Activated naive CD8-positive, alpha-beta T cell treated with anti-CD3 and anti-CD28 coated beads, Interleukin-2, amount 50 U/mL, for 24 hours (primary cell): ENCODE measurements around the gene ZBTB46.

Source experiments
- ATAC-seq: fragments of 150-1000 bp; cut with Tn5 transposase; one replicate; pipeline ENCODE4 v1.10.0; 2021
- DNase-seq: peaks from one replicate; pipeline ENCODE4 v3.0.0; 2021
- H3K27ac Mint-ChIP-seq: one replicate; pipeline ENCODE4 v1.8.0; 2021; ENCODE audit warnings: mild to moderate bottlenecking, mixed read lengths
- H3K27me3 Mint-ChIP-seq: one replicate; pipeline ENCODE4 v1.8.0; 2021; ENCODE audit warnings: mixed read lengths
- H3K36me3 Mint-ChIP-seq: one replicate; pipeline ENCODE4 v1.8.0; 2021; ENCODE audit warnings: low read depth, mixed read lengths
- H3K4me1 Mint-ChIP-seq: one replicate; pipeline ENCODE4 v1.8.0; 2021; ENCODE audit warnings: mixed read lengths
- H3K4me3 Mint-ChIP-seq: one replicate; pipeline ENCODE4 v1.8.0; 2021; ENCODE audit warnings: mild to moderate bottlenecking, moderate library complexity, mixed read lengths
- H3K9me3 Mint-ChIP-seq: one replicate; pipeline ENCODE4 v1.8.0; 2021; ENCODE audit warnings: mixed read lengths

ZBTB46 gene

GRCh38 chr20:63708301-63709148, 122.5 kb downstream of the ZBTB46 start:
- Mint-ChIP-seq H3K9me3 (no peaks in the 10 kb centered on the region), H3K4me3 (peak overlapping the region; percentile 81), H3K27ac (peak overlapping the region; percentile 31), H3K27me3 (no peaks in the 10 kb centered on the region), H3K4me1 (peaks cover 49% of the 10 kb centered on the region), H3K36me3 (peaks cover 42% of the 10 kb centered on the region)
- ATAC-seq, result peak; percentile 4
- no peak for DNase-seq

- Mint-ChIP-seq H3K9me3 (no peaks in the 10 kb centered on the region), H3K36me3 (peaks cover 40% of the 10 kb centered on the region), H3K27ac (peak within 1 kb of the TSS; percentile 85), H3K4me3 (peak within 1 kb of the TSS; percentile 89), H3K4me1 (peaks cover 48% of the 10 kb centered on the region), H3K27me3 (no peaks in the 10 kb centered on the region)
- peak; percentile 89 for DNase-seq
- peak; percentile 88 for ATAC-seq
Observed at GRCh38 chr20:63707558-63708300, 123.3 kb downstream of the ZBTB46 start, which contains the start of the genes ARFRP1 and ZGPAT. TSS of gene ARFRP1 (minus strand) at chr20:63707976. CDS start at chr20:63707091, 885 bp downstream. TSS of gene ZGPAT (plus strand) at chr20:63708039. CDS start at chr20:63708581, 542 bp downstream.

- Mint-ChIP-seq H3K9me3 (no peaks in the 10 kb centered on the region), H3K4me3 (peak overlapping the region; percentile 89), H3K36me3 (peaks cover 33% of the 10 kb centered on the region), H3K27ac (peak overlapping the region; percentile 85), H3K4me1 (peaks cover 41% of the 10 kb centered on the region), H3K27me3 (no peaks in the 10 kb centered on the region)
- DNase-seq, result peak; percentile 67
- peak; percentile 53 for ATAC-seq
Observed at GRCh38 chr20:63706852-63707557, 124.1 kb downstream of the ZBTB46 start.

- H3K4me3 Mint-ChIP-seq, result peak overlapping the region; percentile 89
- no peaks in the 10 kb centered on the region for H3K27me3 Mint-ChIP-seq
- H3K36me3 Mint-ChIP-seq, result peaks cover 28% of the 10 kb centered on the region
- H3K4me1 Mint-ChIP-seq, result peaks cover 36% of the 10 kb centered on the region
- ATAC-seq (no peak), DNase-seq (no peak)
- H3K9me3 Mint-ChIP-seq, result no peaks in the 10 kb centered on the region
- peak overlapping the region; percentile 85 for H3K27ac Mint-ChIP-seq
Observed at GRCh38 chr20:63706027-63706695, 124.9 kb downstream of the ZBTB46 start.

- Mint-ChIP-seq H3K27ac (peak overlapping the region; percentile 64), H3K9me3 (no peaks in the 10 kb centered on the region), H3K36me3 (peaks cover 21% of the 10 kb centered on the region), H3K4me1 (peaks cover 31% of the 10 kb centered on the region), H3K27me3 (no peaks in the 10 kb centered on the region), H3K4me3 (peak overlapping the region; percentile 89)
- no peak for ATAC-seq
- DNase-seq, result no peak
Observed at GRCh38 chr20:63705232-63706026, 125.6 kb downstream of the ZBTB46 start.

- Mint-ChIP-seq H3K9me3 (no peaks in the 10 kb centered on the region), H3K27ac (no peak overlapping the region), H3K36me3 (peaks cover 20% of the 10 kb centered on the region), H3K27me3 (no peaks in the 10 kb centered on the region), H3K4me3 (no peak overlapping the region), H3K4me1 (peaks cover 28% of the 10 kb centered on the region)
- DNase-seq, result no peak
- ATAC-seq, result no peak
Observed at GRCh38 chr20:63704749-63705117, 126.3 kb downstream of the ZBTB46 start.

GRCh38 chr20:63703976-63704748, 126.9 kb downstream of the ZBTB46 start:
- Mint-ChIP-seq H3K27me3 (no peaks in the 10 kb centered on the region), H3K4me1 (peaks cover 29% of the 10 kb centered on the region), H3K4me3 (no peak overlapping the region), H3K27ac (no peak overlapping the region), H3K9me3 (no peaks in the 10 kb centered on the region), H3K36me3 (peaks cover 20% of the 10 kb centered on the region)
- DNase-seq, result no peak
- ATAC-seq, result no peak

- Mint-ChIP-seq H3K27me3 (no peaks in the 10 kb centered on the region), H3K27ac (no peak overlapping the region), H3K36me3 (peaks cover 16% of the 10 kb centered on the region), H3K4me3 (no peak overlapping the region), H3K4me1 (peaks cover 29% of the 10 kb centered on the region), H3K9me3 (no peaks in the 10 kb centered on the region)
- no peak for DNase-seq
- ATAC-seq, result no peak
Observed at GRCh38 chr20:63703471-63703975, 127.5 kb downstream of the ZBTB46 start.

GRCh38 chr20:63702751-63703470, 128.2 kb downstream of the ZBTB46 start:
- H3K27ac Mint-ChIP-seq, result no peak overlapping the region
- no peak for DNase-seq
- H3K36me3 Mint-ChIP-seq, result peaks cover 16% of the 10 kb centered on the region
- ATAC-seq, result no peak
- no peaks in the 10 kb centered on the region for H3K27me3 Mint-ChIP-seq
- peaks cover 32% of the 10 kb centered on the region for H3K4me1 Mint-ChIP-seq
- no peaks in the 10 kb centered on the region for H3K9me3 Mint-ChIP-seq
- no peak overlapping the region for H3K4me3 Mint-ChIP-seq

- ATAC-seq, result no peak
- H3K4me1 Mint-ChIP-seq, result peaks cover 38% of the 10 kb centered on the region
- DNase-seq, result no peak
- no peak overlapping the region for H3K27ac Mint-ChIP-seq
- no peak overlapping the region for H3K4me3 Mint-ChIP-seq
- H3K36me3 Mint-ChIP-seq, result peaks cover 16% of the 10 kb centered on the region
- no peaks in the 10 kb centered on the region for H3K9me3 Mint-ChIP-seq
- no peaks in the 10 kb centered on the region for H3K27me3 Mint-ChIP-seq
Observed at GRCh38 chr20:63702036-63702665, 128.9 kb downstream of the ZBTB46 start.

GRCh38 chr20:63701329-63702035, 129.6 kb downstream of the ZBTB46 start:
- H3K27me3 Mint-ChIP-seq, result no peaks in the 10 kb centered on the region

GRCh38 chr20:63701051-63701328, 130.1 kb downstream of the ZBTB46 start:
- no peaks in the 10 kb centered on the region for H3K27me3 Mint-ChIP-seq

More at GRCh38 chr20:63701329-63702035, 129.6 kb downstream of the ZBTB46 start:
- Mint-ChIP-seq H3K4me3 (no peak overlapping the region), H3K36me3 (peaks cover 12% of the 10 kb centered on the region), H3K4me1 (peaks cover 35% of the 10 kb centered on the region), H3K27ac (no peak overlapping the region), H3K9me3 (no peaks in the 10 kb centered on the region)
- DNase-seq (no peak), ATAC-seq (no peak)

More at GRCh38 chr20:63701051-63701328, 130.1 kb downstream of the ZBTB46 start:
- Mint-ChIP-seq H3K4me1 (peaks cover 36% of the 10 kb centered on the region), H3K9me3 (no peaks in the 10 kb centered on the region), H3K27ac (no peak overlapping the region), H3K36me3 (peaks cover 12% of the 10 kb centered on the region), H3K4me3 (no peak overlapping the region)
- ATAC-seq (no peak), DNase-seq (no peak)
